ENCODE measurements around the gene MICALL1.

The MICALL1 gene

GRCh38 chr22:37880668-37881440, 25.2 kb upstream of the MICALL1 start:
- H3K4me3 ChIP-seq (ENCODE audit: control insufficient read depth, low read depth, low read length): no peak overlapping the region
- no peak for TF ChIP-seq CTCF (conservative IDR thresholded peaks at IDR 0.05; ENCODE audit: control insufficient read depth, insufficient read depth, low read depth, low read length)
- DNase-seq (ENCODE audit: low read depth): peak; percentile 80

- H3K4me3 ChIP-seq (ENCODE audit: control insufficient read depth, low read depth, low read length): no peak overlapping the region
- TF ChIP-seq CTCF (conservative IDR thresholded peaks at IDR 0.05; ENCODE audit: control insufficient read depth, insufficient read depth, low read depth, low read length): no peak
- DNase-seq (ENCODE audit: low read depth): peak; percentile 73
Observed at GRCh38 chr22:37884420-37884819, 21.7 kb upstream of the MICALL1 start.

GRCh38 chr22:37887584-37888378, 18.3 kb upstream of the MICALL1 start:
- no peak overlapping the region for H3K4me3 ChIP-seq (ENCODE audit: control insufficient read depth, low read depth, low read length)
- peak; percentile 84 for DNase-seq (ENCODE audit: low read depth)
- peak; percentile 72 for TF ChIP-seq CTCF (conservative IDR thresholded peaks at IDR 0.05; ENCODE audit: control insufficient read depth, insufficient read depth, low read depth, low read length)

- no peak overlapping the region for H3K4me3 ChIP-seq (ENCODE audit: control insufficient read depth, low read depth, low read length)
- no peak for DNase-seq (ENCODE audit: low read depth)
- TF ChIP-seq CTCF (conservative IDR thresholded peaks at IDR 0.05; ENCODE audit: control insufficient read depth, insufficient read depth, low read depth, low read length): no peak
Observed at GRCh38 chr22:37891926-37892325, 14.2 kb upstream of the MICALL1 start.

GRCh38 chr22:37892566-37893335, 13.3 kb upstream of the MICALL1 start:
- no peak for TF ChIP-seq CTCF (conservative IDR thresholded peaks at IDR 0.05; ENCODE audit: control insufficient read depth, insufficient read depth, low read depth, low read length)
- DNase-seq (ENCODE audit: low read depth): no peak
- H3K4me3 ChIP-seq (ENCODE audit: control insufficient read depth, low read depth, low read length): no peak overlapping the region

- no peak for DNase-seq (ENCODE audit: low read depth)
- H3K4me3 ChIP-seq (ENCODE audit: control insufficient read depth, low read depth, low read length): no peak overlapping the region
- TF ChIP-seq CTCF (conservative IDR thresholded peaks at IDR 0.05; ENCODE audit: control insufficient read depth, insufficient read depth, low read depth, low read length): no peak
Observed at GRCh38 chr22:37893583-37893983, 12.5 kb upstream of the MICALL1 start.

All from fibroblast of mammary gland (primary cell).